Stimulated activated memory B cell treated with anti-CD40 and anti-IgM and Interleukin-4, amounts not matched to agents 10 μg/mL and 1 μg/mL and 100 μg/mL, for 72 hours (primary cell): ENCODE results near the gene FILIP1L.
A peak's percentile ranks its signal among the peaks of the same experiment; 100 is the strongest.

Source experiments
- ATAC-seq: fragments of 150-1000 bp; cut with Tn5 transposase; 2 replicates; pipeline ENCODE4 v1.10.0; 2021
- H3K27ac Mint-ChIP-seq: one replicate; pipeline ENCODE4 v1.8.0; 2022; ENCODE audit warnings: mild to moderate bottlenecking, mixed read lengths
- H3K27me3 Mint-ChIP-seq: one replicate; pipeline ENCODE4 v1.8.0; 2022; ENCODE audit warnings: mixed read lengths
- H3K36me3 Mint-ChIP-seq: one replicate; pipeline ENCODE4 v1.8.0; 2022; ENCODE audit warnings: mixed read lengths
- H3K4me1 Mint-ChIP-seq: one replicate; pipeline ENCODE4 v1.8.0; 2022; ENCODE audit warnings: mixed read lengths
- H3K4me3 Mint-ChIP-seq: one replicate; pipeline ENCODE4 v1.8.0; 2022; ENCODE audit warnings: mild to moderate bottlenecking, moderate library complexity, mixed read lengths
- H3K9me3 Mint-ChIP-seq: one replicate; pipeline ENCODE4 v1.8.0; 2022; ENCODE audit warnings: mixed read lengths

Gene FILIP1L

DNA sequence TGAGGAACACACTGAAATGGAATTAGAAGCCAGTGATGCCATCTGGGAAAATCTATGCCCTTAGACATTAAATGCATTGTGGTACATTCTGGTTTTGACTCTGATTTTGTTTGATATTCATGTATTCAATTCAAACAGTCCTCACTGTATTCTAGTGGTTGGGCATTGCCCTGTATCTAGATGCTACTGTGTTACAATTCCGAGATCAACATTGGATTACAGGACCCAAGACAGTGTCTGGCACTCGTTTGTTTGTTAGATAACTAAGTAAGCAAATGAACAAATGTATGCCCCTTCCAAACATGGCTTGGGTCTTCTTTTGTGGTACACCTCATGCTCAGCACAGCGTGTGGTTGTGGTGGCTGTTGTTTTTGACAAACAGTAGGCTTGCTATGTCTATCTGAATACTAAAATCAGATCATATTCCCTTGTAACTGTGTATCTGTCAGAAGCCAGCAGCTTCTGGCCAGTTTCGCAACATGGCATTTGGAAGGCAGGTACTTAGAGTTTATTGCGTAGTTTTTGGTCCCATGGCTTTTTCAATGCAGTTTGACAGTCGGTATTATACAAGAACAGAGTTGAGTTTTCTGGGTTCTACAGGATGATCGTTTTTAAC, 5.7 kb downstream of the FILIP1L start:
- ATAC-seq = no peak
- Mint-ChIP-seq H3K27me3 (no peaks in the 10 kb centered on the region), H3K27ac (no peak overlapping the region), H3K4me3 (no peak overlapping the region), H3K9me3 (no peaks in the 10 kb centered on the region), H3K36me3 (peaks cover 8% of the 10 kb centered on the region), H3K4me1 (peaks cover 24% of the 10 kb centered on the region)

GRCh38 chr3:100107221-100107814, 7.0 kb downstream of the FILIP1L start:
- Mint-ChIP-seq H3K27me3 (no peaks in the 10 kb centered on the region), H3K4me3 (no peak overlapping the region), H3K36me3 (peaks cover 16% of the 10 kb centered on the region), H3K9me3 (no peaks in the 10 kb centered on the region), H3K4me1 (peaks cover 36% of the 10 kb centered on the region), H3K27ac (no peak overlapping the region)
- no peak for ATAC-seq

DNA sequence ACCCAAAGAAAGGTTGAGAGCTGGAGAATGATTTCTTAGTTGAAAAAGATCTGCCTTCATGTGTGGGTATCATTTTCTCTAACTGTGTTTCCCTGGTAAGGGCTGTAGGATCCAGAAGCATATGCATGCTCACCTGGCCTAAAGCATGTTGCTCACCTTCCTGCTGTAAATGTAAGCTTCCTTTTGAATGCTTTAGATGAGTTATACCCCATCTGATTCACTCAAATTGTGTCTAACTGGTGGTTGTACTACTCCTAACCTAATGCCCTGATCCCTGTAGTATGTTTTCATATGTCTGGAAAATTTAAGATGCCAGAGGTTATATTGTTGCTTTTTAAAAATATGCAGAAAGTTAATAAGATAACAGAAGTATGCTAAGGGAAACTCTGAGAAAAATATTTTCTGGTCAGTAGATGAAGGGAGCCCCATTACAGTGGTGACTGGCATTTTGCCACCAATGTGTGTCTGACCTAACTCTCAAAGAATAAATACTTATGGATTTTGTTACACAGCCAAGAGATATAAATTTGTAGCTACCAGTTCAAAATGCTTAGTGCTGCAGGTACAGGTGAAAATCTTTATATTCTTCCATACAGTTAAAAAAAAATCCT, 7.7 kb downstream of the FILIP1L start:
- Mint-ChIP-seq H3K9me3 (no peaks in the 10 kb centered on the region), H3K4me3 (no peak overlapping the region), H3K4me1 (peaks cover 36% of the 10 kb centered on the region), H3K27ac (peak overlapping the region; percentile 40), H3K27me3 (no peaks in the 10 kb centered on the region), H3K36me3 (peaks cover 16% of the 10 kb centered on the region)
- no peak for ATAC-seq

GRCh38 chr3:100106094-100106493, 8.2 kb downstream of the FILIP1L start:
- no peak overlapping the region for H3K4me3 Mint-ChIP-seq
- ATAC-seq = no peak
- no peaks in the 10 kb centered on the region for H3K27me3 Mint-ChIP-seq
- H3K27ac Mint-ChIP-seq = peak overlapping the region; percentile 61
- peaks cover 2% of the 10 kb centered on the region for H3K9me3 Mint-ChIP-seq
- H3K36me3 Mint-ChIP-seq = peaks cover 20% of the 10 kb centered on the region
- peaks cover 36% of the 10 kb centered on the region for H3K4me1 Mint-ChIP-seq

GRCh38 chr3:100105501-100105900, 8.8 kb downstream of the FILIP1L start:
- Mint-ChIP-seq H3K27ac (peak overlapping the region; percentile 61), H3K27me3 (no peaks in the 10 kb centered on the region), H3K36me3 (peaks cover 19% of the 10 kb centered on the region), H3K4me3 (no peak overlapping the region), H3K9me3 (peaks cover 3% of the 10 kb centered on the region), H3K4me1 (peaks cover 36% of the 10 kb centered on the region)
- ATAC-seq = peak; percentile 55

DNA sequence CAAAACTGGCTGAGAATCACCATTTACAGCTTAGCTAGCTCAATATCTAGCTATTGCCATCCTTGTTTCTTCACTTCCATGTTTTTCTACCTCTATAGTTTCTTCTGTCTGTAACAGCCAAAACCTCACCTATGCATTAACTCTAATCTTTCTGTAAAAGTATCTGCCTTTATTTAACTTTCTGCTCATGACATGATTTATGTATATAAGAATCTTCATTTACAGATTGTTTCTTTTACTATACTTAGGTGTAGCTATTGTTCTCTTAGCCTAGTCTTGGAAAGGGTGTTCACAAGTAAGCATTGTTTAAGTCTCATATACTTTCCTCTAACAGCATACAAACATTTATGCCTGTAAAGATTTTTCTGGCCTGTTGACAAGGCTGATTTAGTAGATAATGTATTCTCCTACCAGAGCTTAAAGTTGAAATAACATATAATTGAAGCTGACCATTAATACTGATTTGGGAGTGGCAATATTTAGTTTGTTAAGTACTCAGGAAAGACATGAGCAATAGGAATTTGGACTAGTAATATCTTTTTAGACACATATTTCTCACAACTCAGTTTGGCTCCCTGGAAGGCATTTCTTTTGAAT, 9.4 kb downstream of the FILIP1L start:
- H3K27me3 Mint-ChIP-seq = no peaks in the 10 kb centered on the region

GRCh38 chr3:100104442-100104798, 9.9 kb downstream of the FILIP1L start:
- H3K27ac Mint-ChIP-seq = peak overlapping the region; percentile 61
- ATAC-seq = no peak
- H3K27me3 Mint-ChIP-seq = no peaks in the 10 kb centered on the region
- H3K9me3 Mint-ChIP-seq = peaks cover 3% of the 10 kb centered on the region
- peaks cover 36% of the 10 kb centered on the region for H3K4me1 Mint-ChIP-seq
- no peak overlapping the region for H3K4me3 Mint-ChIP-seq
- H3K36me3 Mint-ChIP-seq = peaks cover 18% of the 10 kb centered on the region

More for the DNA sequence above, 9.4 kb downstream of the FILIP1L start:
- peaks cover 3% of the 10 kb centered on the region for H3K9me3 Mint-ChIP-seq
- no peak overlapping the region for H3K4me3 Mint-ChIP-seq
- peaks cover 36% of the 10 kb centered on the region for H3K4me1 Mint-ChIP-seq
- ATAC-seq = no peak
- peak overlapping the region; percentile 61 for H3K27ac Mint-ChIP-seq
- peaks cover 15% of the 10 kb centered on the region for H3K36me3 Mint-ChIP-seq

- H3K9me3 Mint-ChIP-seq = peaks cover 3% of the 10 kb centered on the region
- peaks cover 18% of the 10 kb centered on the region for H3K36me3 Mint-ChIP-seq
- ATAC-seq = peak; percentile 80
- H3K4me1 Mint-ChIP-seq = peaks cover 36% of the 10 kb centered on the region
- H3K27me3 Mint-ChIP-seq = no peaks in the 10 kb centered on the region
- H3K27ac Mint-ChIP-seq = peak overlapping the region; percentile 61
- H3K4me3 Mint-ChIP-seq = no peak overlapping the region
Measured at GRCh38 chr3:100103558-100104441, 10.5 kb downstream of the FILIP1L start.

- Mint-ChIP-seq H3K27ac (peak overlapping the region; percentile 61), H3K4me3 (no peak overlapping the region)
Measured at GRCh38 chr3:100102757-100103156, 11.5 kb downstream of the FILIP1L start.

DNA sequence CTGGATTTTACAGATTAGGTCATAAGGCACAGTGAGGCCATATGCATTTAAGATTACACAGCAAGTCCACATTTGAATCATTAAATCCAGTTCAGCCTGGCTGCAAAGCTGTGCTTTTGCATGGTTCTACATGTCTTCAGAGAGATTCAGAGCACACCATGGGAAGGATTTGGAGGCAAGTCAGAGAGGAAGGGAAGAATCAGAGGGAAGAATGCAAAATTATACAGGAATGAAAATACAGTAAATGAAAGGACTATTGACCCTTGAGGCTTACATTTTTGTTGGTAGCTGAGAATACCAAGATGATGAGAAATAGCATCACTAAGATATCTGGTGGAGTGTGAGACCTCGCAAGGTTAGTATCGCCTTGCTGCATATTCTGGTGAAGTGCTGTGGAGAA, 13.9 kb downstream of the FILIP1L start:
- Mint-ChIP-seq H3K4me1 (peaks cover 30% of the 10 kb centered on the region), H3K27ac (no peak overlapping the region), H3K9me3 (peaks cover 3% of the 10 kb centered on the region), H3K36me3 (peaks cover 18% of the 10 kb centered on the region), H3K4me3 (no peak overlapping the region), H3K27me3 (no peaks in the 10 kb centered on the region)
- ATAC-seq = no peak

More at GRCh38 chr3:100102757-100103156, 11.5 kb downstream of the FILIP1L start:
- H3K36me3 Mint-ChIP-seq = peaks cover 18% of the 10 kb centered on the region
- peaks cover 3% of the 10 kb centered on the region for H3K9me3 Mint-ChIP-seq
- H3K27me3 Mint-ChIP-seq = no peaks in the 10 kb centered on the region
- ATAC-seq = no peak
- H3K4me1 Mint-ChIP-seq = peaks cover 36% of the 10 kb centered on the region

DNA sequence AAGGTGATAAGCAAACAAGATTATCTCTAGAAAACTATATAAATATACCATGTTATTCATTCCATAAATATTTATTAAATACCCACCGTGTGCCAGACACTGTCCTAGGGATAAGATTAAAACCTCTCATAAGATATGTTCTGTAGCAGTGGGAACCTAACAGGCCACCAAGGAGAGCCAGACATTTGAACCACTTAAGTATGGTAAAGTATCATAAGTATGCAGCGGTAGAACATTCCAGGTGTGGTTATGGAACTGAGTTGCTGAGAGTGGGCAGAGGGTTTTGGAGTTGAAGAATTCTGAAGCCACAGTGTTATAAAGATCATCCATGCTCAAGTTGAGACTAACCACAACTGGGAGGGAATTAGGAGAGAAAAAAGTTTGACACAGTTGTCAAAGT, 14.7 kb downstream of the FILIP1L start:
- Mint-ChIP-seq H3K9me3 (peaks cover 3% of the 10 kb centered on the region), H3K4me1 (peaks cover 22% of the 10 kb centered on the region), H3K27me3 (no peaks in the 10 kb centered on the region), H3K36me3 (peaks cover 18% of the 10 kb centered on the region), H3K27ac (no peak overlapping the region), H3K4me3 (no peak overlapping the region)
- ATAC-seq = no peak

GRCh38 chr3:100098784-100099070, 15.6 kb downstream of the FILIP1L start:
- no peak for ATAC-seq
- H3K4me1 Mint-ChIP-seq = peaks cover 13% of the 10 kb centered on the region
- H3K36me3 Mint-ChIP-seq = peaks cover 18% of the 10 kb centered on the region
- no peak overlapping the region for H3K4me3 Mint-ChIP-seq
- H3K27me3 Mint-ChIP-seq = no peaks in the 10 kb centered on the region
- peaks cover 3% of the 10 kb centered on the region for H3K9me3 Mint-ChIP-seq
- H3K27ac Mint-ChIP-seq = no peak overlapping the region

- Mint-ChIP-seq H3K27me3 (no peaks in the 10 kb centered on the region), H3K9me3 (peaks cover 3% of the 10 kb centered on the region), H3K4me1 (peaks cover 7% of the 10 kb centered on the region), H3K4me3 (no peak overlapping the region), H3K27ac (no peak overlapping the region), H3K36me3 (peaks cover 17% of the 10 kb centered on the region)
- no peak for ATAC-seq
Measured at GRCh38 chr3:100097919-100098783, 16.1 kb downstream of the FILIP1L start.

DNA sequence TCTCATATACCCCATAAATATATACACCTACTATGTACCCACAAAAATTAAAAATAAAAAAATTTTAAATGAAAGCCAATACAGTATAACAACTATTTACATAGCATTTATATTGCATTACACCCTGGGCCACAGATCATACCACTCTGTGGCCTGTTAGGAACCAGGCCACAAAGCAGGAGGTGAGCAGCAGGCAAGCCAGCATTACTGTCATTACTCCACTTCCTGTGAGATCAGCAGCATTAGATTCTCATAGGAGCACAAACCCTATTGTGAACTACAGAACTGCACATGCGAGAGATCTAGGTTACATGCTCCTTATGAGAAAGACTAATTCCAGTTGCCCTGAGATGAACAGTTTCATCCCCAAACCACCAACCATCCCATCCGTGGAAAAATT, 17.4 kb downstream of the FILIP1L start:
- ATAC-seq = no peak
- no peaks in the 10 kb centered on the region for H3K27me3 Mint-ChIP-seq
- H3K4me3 Mint-ChIP-seq = no peak overlapping the region
- peaks cover 3% of the 10 kb centered on the region for H3K9me3 Mint-ChIP-seq
- H3K27ac Mint-ChIP-seq = no peak overlapping the region
- H3K4me1 Mint-ChIP-seq = no peaks in the 10 kb centered on the region
- peaks cover 10% of the 10 kb centered on the region for H3K36me3 Mint-ChIP-seq
